Sigmoid colon (tissue), 4 donors: ENCODE data around the gene MMP17.

Source experiments
- CTCF ChIP-seq, 4 experiments: fragments of 450-650 bp in 3 of 4; fragments of 200-600 bp in 1 of 4; IDR thresholded peaks; one replicate each; pipeline ENCODE4 v1.5.1; 2016 to 2019; ENCODE audit warnings: antibody characterized with exemption in 4 of 4, mild to moderate bottlenecking in 3 of 4, moderate library complexity in 2 of 4
- POLR2AphosphoS5 ChIP-seq, 4 donors: sonication (generic); formaldehyde crosslinking; IDR thresholded peaks; one replicate each; pipeline ENCODE4 v1.6.1; 2017; ENCODE audit warnings: antibody characterized with exemption in 4 of 4

GRCh38 chr12:131883521-131883900 lies 55.3 kb downstream of the MMP17 start:
- no peak for TF ChIP-seq CTCF (IDR thresholded peaks at IDR 0.05)
- no peak for TF ChIP-seq POLR2AphosphoS5 (IDR thresholded peaks at IDR 0.05)
